ENCODE measurements around the gene ZNG1F.
"Not testable (repeated sequence)": the region's sequence is repeated elsewhere in the genome, so short reads cannot be mapped to it uniquely, and the experiment has no call there.

Gene ZNG1F

GRCh38 chr9:41119311-41119710 lies 69.8 kb downstream of the ZNG1F start:
- not testable (repeated sequence) for H3K9ac ChIP-seq (ENCODE audit: insufficient read length, low read depth); H3K4me3 ChIP-seq (ENCODE audit: insufficient read length, low read depth); DNase-seq (ENCODE audit: low read depth, low spot score); H3K4me1 ChIP-seq (ENCODE audit: insufficient read depth, insufficient read length); H3K36me3 ChIP-seq (ENCODE audit: insufficient read depth, insufficient read length, low read length); H3K9me3 ChIP-seq (ENCODE audit: insufficient read depth, low read length)
- H3K27me3 ChIP-seq (ENCODE audit: insufficient read depth, insufficient read length) = peaks cover 14% of the 10 kb centered on the region

DNA sequence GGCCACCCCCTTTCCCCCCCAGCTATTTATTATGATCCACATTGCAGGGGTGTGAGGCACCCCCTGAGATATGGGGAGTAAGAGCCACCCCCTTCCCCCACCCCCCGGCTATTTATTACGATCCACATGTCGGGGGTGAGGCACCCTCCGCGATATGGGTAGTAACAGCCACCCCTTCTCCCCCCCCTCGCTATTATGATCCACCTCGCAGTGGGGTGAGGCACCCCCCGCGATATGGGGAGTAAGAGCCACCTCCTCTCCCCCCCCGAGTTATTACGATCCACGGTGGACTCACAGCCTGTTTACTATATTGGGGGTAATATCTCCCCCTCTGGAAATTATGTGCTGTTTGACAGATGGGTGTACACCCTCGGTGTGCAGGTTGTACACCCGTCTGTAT lies 75.8 kb downstream of the ZNG1F start:
- not testable (repeated sequence) for DNase-seq (ENCODE audit: low read depth, low spot score); H3K9me3 ChIP-seq (ENCODE audit: insufficient read depth, low read length); H3K4me1 ChIP-seq (ENCODE audit: insufficient read depth, insufficient read length); H3K9ac ChIP-seq (ENCODE audit: insufficient read length, low read depth); H3K4me3 ChIP-seq (ENCODE audit: insufficient read length, low read depth); H3K36me3 ChIP-seq (ENCODE audit: insufficient read depth, insufficient read length, low read length)
- peaks cover 19% of the 10 kb centered on the region for H3K27me3 ChIP-seq (ENCODE audit: insufficient read depth, insufficient read length)

GRCh38 chr9:41111414-41111813 lies 77.7 kb downstream of the ZNG1F start:
- peaks cover 25% of the 10 kb centered on the region for H3K27me3 ChIP-seq (ENCODE audit: insufficient read depth, insufficient read length)
- not testable (repeated sequence) for H3K36me3 ChIP-seq (ENCODE audit: insufficient read depth, insufficient read length, low read length); H3K9ac ChIP-seq (ENCODE audit: insufficient read length, low read depth); DNase-seq (ENCODE audit: low read depth, low spot score); H3K9me3 ChIP-seq (ENCODE audit: insufficient read depth, low read length); H3K4me1 ChIP-seq (ENCODE audit: insufficient read depth, insufficient read length); H3K4me3 ChIP-seq (ENCODE audit: insufficient read length, low read depth)

DNA sequence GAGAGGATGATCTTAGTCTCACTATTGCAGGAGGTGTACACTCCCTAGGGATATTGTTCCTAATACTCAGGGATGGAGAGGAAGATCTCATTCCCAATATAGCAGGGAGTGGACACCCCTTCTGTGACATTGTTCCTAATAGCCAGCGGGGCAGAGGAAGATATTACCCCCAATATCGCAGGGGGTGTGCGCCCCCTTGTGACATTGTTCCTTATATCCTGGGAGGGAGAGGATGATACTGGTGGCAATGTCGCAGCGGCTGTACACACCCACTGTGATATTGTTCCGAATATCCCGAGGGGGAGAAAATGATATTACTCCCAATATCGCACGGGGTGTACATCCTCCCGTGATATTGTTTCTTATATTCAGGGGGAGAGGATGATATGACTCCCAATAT lies 78.2 kb downstream of the ZNG1F start:
- not testable (repeated sequence) for H3K4me3 ChIP-seq (ENCODE audit: insufficient read length, low read depth); H3K36me3 ChIP-seq (ENCODE audit: insufficient read depth, insufficient read length, low read length); H3K9me3 ChIP-seq (ENCODE audit: insufficient read depth, low read length); H3K4me1 ChIP-seq (ENCODE audit: insufficient read depth, insufficient read length); H3K9ac ChIP-seq (ENCODE audit: insufficient read length, low read depth)
- H3K27me3 ChIP-seq (ENCODE audit: insufficient read depth, insufficient read length) = peaks cover 23% of the 10 kb centered on the region
- peak; percentile 5 for DNase-seq (ENCODE audit: low read depth, low spot score)

- H3K4me3 ChIP-seq (ENCODE audit: insufficient read length, low read depth); H3K9ac ChIP-seq (ENCODE audit: insufficient read length, low read depth); DNase-seq (ENCODE audit: low read depth, low spot score); H3K9me3 ChIP-seq (ENCODE audit: insufficient read depth, low read length); H3K36me3 ChIP-seq (ENCODE audit: insufficient read depth, insufficient read length, low read length); H3K4me1 ChIP-seq (ENCODE audit: insufficient read depth, insufficient read length): not testable (repeated sequence)
- peaks cover 20% of the 10 kb centered on the region for H3K27me3 ChIP-seq (ENCODE audit: insufficient read depth, insufficient read length)
Observed at GRCh38 chr9:41109253-41109652, 79.9 kb downstream of the ZNG1F start.

DNA sequence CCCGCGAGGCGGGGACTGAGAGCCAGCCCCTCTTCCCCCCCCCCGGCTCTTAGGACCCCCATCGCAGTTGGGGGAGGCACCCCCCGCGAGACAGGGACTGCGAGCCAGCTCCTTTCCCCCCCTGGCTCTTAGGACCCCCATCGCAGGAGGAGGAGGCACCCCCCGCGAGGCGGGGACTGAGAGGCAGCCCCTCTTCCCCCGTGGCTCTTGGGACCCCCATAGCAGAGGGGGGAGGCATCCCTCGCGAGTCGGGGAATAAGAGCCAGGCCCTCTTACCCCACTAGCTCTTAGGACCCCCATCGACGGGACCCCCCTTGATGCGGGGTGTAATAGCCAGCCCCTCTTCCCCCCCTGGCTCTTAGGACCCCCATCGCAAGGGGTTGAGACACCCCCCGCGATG lies 80.3 kb downstream of the ZNG1F start:
- not testable (repeated sequence) for H3K9ac ChIP-seq (ENCODE audit: insufficient read length, low read depth); H3K4me1 ChIP-seq (ENCODE audit: insufficient read depth, insufficient read length); H3K9me3 ChIP-seq (ENCODE audit: insufficient read depth, low read length); H3K36me3 ChIP-seq (ENCODE audit: insufficient read depth, insufficient read length, low read length); DNase-seq (ENCODE audit: low read depth, low spot score); H3K4me3 ChIP-seq (ENCODE audit: insufficient read length, low read depth)
- H3K27me3 ChIP-seq (ENCODE audit: insufficient read depth, insufficient read length) = peaks cover 16% of the 10 kb centered on the region

GRCh38 chr9:41106472-41107116 lies 82.5 kb downstream of the ZNG1F start:
- DNase-seq (ENCODE audit: low read depth, low spot score); H3K9ac ChIP-seq (ENCODE audit: insufficient read length, low read depth); H3K4me3 ChIP-seq (ENCODE audit: insufficient read length, low read depth); H3K9me3 ChIP-seq (ENCODE audit: insufficient read depth, low read length); H3K4me1 ChIP-seq (ENCODE audit: insufficient read depth, insufficient read length); H3K36me3 ChIP-seq (ENCODE audit: insufficient read depth, insufficient read length, low read length): not testable (repeated sequence)
- H3K27me3 ChIP-seq (ENCODE audit: insufficient read depth, insufficient read length) = peaks cover 14% of the 10 kb centered on the region

DNA sequence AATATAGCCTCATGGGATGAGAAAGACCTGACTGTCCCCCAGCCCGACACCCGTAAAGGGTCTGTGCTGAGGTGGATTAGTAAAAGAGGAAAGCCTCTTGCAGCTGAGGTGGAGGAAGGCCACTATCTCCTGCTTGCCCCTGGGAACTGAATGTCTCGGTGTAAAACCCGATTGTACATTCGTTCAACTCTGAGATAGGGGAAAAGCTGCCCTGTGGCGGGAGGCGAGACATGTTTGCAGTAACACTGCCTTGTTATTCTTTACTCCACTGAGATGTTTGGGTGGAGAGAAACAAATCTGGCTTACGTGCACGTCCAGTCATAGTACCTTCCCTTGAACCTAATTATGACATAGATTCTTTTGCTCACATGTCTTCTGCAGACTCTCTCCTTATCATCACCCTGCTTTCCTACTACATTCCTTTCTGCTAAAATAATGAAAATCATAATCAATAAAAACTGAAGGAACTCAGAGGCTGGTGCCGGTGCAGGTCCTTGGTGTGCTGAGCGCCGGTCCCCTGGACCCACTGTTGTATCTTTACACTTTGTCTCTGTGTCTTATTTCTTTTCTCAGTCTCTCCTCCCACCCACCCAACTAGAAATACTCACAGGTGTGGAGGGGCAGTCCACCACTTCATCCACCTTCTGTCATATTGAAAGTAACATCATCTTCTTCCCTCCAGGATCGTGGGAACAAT lies 83.4 kb downstream of the ZNG1F start:
- not testable (repeated sequence) for H3K9me3 ChIP-seq (ENCODE audit: insufficient read depth, low read length); H3K27me3 ChIP-seq (ENCODE audit: insufficient read depth, insufficient read length); H3K9ac ChIP-seq (ENCODE audit: insufficient read length, low read depth); H3K36me3 ChIP-seq (ENCODE audit: insufficient read depth, insufficient read length, low read length); DNase-seq (ENCODE audit: low read depth, low spot score); H3K4me1 ChIP-seq (ENCODE audit: insufficient read depth, insufficient read length); H3K4me3 ChIP-seq (ENCODE audit: insufficient read length, low read depth)

GRCh38 chr9:41104542-41104941 lies 84.6 kb downstream of the ZNG1F start:
- not testable (repeated sequence) for H3K4me1 ChIP-seq (ENCODE audit: insufficient read depth, insufficient read length)

DNA sequence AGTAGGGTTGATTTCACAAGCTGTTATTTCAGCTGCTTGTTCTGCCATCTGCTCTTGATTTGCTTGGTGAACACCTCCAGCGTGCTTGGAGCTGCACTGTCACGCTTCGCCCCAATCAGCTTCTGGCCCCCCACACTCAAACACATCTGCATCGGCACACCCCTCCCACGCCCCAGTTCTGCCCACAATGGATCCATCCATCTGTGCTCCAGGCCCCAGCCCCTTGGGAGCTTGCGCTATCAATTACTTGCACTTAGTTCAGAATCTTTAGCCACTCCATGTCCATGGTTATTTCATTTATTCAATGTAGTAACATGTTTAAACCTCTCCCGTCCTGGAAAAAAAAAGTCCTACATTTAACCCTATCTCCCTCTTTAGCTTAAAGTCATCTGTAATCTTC lies 88.6 kb downstream of the ZNG1F start:
- not testable (repeated sequence) for H3K27me3 ChIP-seq (ENCODE audit: insufficient read depth, insufficient read length); H3K9me3 ChIP-seq (ENCODE audit: insufficient read depth, low read length); H3K4me3 ChIP-seq (ENCODE audit: insufficient read length, low read depth); H3K9ac ChIP-seq (ENCODE audit: insufficient read length, low read depth); H3K36me3 ChIP-seq (ENCODE audit: insufficient read depth, insufficient read length, low read length); DNase-seq (ENCODE audit: low read depth, low spot score); H3K4me1 ChIP-seq (ENCODE audit: insufficient read depth, insufficient read length)

More at GRCh38 chr9:41104542-41104941, 84.6 kb downstream of the ZNG1F start:
- not testable (repeated sequence) for DNase-seq (ENCODE audit: low read depth, low spot score); H3K27me3 ChIP-seq (ENCODE audit: insufficient read depth, insufficient read length); H3K4me3 ChIP-seq (ENCODE audit: insufficient read length, low read depth); H3K9ac ChIP-seq (ENCODE audit: insufficient read length, low read depth); H3K36me3 ChIP-seq (ENCODE audit: insufficient read depth, insufficient read length, low read length); H3K9me3 ChIP-seq (ENCODE audit: insufficient read depth, low read length)

- not testable (repeated sequence) for H3K9me3 ChIP-seq (ENCODE audit: insufficient read depth, low read length); H3K4me1 ChIP-seq (ENCODE audit: insufficient read depth, insufficient read length); DNase-seq (ENCODE audit: low read depth, low spot score)
Observed at GRCh38 chr9:41098759-41099158, 90.4 kb downstream of the ZNG1F start.

DNA sequence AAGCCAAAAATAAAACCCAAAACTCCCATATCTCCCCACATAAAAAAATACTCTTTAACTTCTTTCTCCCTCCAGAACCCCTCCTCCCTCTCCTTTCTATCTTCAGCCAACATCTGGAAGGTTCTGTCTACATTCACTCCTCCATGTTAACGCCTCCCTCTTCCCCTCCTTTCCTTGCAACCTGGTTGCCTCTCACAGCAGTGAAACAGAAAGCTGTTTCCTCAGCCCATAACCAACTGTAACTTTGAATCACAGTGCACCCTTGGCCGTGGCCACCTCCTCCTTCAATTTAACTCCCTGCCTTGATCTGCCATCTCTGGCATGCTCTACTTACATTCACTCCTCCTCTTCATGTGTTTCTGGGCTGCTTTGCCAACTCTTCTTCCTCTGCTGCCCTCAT lies 94.1 kb downstream of the ZNG1F start:
- not testable (repeated sequence) for H3K4me3 ChIP-seq (ENCODE audit: insufficient read length, low read depth); DNase-seq (ENCODE audit: low read depth, low spot score); H3K9me3 ChIP-seq (ENCODE audit: insufficient read depth, low read length); H3K27me3 ChIP-seq (ENCODE audit: insufficient read depth, insufficient read length); H3K9ac ChIP-seq (ENCODE audit: insufficient read length, low read depth); H3K4me1 ChIP-seq (ENCODE audit: insufficient read depth, insufficient read length); H3K36me3 ChIP-seq (ENCODE audit: insufficient read depth, insufficient read length, low read length)

More at GRCh38 chr9:41098759-41099158, 90.4 kb downstream of the ZNG1F start:
- not testable (repeated sequence) for H3K9ac ChIP-seq (ENCODE audit: insufficient read length, low read depth); H3K4me3 ChIP-seq (ENCODE audit: insufficient read length, low read depth); H3K36me3 ChIP-seq (ENCODE audit: insufficient read depth, insufficient read length, low read length); H3K27me3 ChIP-seq (ENCODE audit: insufficient read depth, insufficient read length)
